HG03066 (cell line): ENCODE data around the gene GPATCH4.
"Not testable (repeated sequence)": the region's sequence is repeated elsewhere in the genome, so short reads cannot be mapped to it uniquely, and the experiment has no call there.

Experiments
- ATAC-seq: cut with Tn5 transposase; IDR thresholded peaks from one replicate; pipeline ENCODE4 v1.9.1; 2021; ENCODE audit warnings: low read depth; ENCODE audit not compliant: unreplicated experiment

Gene GPATCH4

DNA sequence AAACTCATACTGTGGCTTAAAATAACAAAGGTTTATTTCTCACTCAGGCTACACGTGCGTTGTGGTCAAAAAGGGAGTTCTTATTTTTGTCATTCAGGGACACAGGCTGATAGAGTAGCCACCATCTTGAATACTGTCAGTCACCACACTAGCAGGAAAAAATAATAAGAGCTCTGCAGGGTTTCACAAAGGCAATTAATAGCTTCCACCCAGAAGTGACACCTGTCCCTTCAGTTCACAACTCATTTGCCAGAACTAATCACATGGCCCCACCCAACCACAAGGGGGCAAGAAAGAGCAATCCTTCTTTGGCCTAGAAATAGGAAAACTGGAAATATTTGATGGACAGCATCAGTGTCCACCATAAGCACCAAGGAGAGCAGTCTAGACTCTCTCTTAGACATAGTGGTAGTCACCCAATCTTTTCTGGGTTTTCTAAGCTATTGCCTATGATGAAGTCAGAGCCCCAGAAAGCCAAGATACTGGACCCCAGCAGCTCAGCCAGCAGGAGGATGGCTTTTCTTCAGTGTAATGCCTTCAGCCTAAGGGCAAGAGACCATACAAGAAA is 26.1 kb upstream of the GPATCH4 start:
- no peak for ATAC-seq

DNA sequence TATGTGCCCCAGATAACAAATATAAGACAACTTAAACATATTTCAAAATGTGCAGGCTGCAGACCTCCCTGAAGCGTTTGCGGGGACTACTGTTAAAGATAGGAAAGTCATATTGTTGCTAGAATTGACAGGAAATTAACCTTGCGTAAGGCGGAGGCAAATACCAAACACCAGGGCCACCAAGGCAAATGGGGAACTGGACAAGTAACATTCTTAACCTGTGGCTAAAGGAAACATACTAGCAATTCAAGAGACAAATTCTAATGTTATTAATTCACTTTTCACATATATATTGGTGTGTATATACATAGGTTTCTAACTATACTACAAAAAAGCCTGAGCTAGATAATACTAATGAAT is 24.8 kb upstream of the GPATCH4 start:
- ATAC-seq = no peak

DNA sequence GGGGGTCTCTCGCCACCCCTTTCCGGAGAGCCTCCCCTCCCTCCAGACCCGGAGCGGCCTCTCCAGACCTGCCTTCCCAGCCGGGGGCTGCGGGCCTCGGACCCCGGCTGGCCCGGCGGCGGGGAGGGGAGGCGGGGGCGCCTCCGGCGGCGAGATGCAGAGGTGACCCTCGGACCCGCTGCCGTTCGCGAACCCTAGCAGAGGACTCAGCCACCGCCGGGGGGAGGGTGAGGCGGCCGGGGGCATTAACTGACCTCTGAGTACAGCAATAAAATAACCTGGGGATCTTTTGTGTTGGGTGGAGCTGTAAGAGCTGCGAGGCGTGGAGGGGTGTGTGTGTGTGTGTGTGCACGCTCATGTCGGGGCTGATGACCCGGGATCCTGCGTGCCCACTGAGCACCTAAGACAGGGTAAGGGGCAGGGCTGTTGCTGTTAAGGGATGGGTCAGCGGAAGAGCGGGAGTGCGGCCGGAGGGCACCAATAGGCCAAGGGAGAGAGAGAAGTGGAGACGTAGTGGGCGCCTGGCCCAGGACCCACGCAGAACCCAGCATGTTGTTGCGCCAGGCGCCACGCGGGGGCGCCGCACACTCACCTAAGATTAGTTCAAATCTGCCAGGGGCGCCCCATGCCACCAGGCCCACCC is 24.3 kb upstream of the GPATCH4 start:
- no peak for ATAC-seq

DNA sequence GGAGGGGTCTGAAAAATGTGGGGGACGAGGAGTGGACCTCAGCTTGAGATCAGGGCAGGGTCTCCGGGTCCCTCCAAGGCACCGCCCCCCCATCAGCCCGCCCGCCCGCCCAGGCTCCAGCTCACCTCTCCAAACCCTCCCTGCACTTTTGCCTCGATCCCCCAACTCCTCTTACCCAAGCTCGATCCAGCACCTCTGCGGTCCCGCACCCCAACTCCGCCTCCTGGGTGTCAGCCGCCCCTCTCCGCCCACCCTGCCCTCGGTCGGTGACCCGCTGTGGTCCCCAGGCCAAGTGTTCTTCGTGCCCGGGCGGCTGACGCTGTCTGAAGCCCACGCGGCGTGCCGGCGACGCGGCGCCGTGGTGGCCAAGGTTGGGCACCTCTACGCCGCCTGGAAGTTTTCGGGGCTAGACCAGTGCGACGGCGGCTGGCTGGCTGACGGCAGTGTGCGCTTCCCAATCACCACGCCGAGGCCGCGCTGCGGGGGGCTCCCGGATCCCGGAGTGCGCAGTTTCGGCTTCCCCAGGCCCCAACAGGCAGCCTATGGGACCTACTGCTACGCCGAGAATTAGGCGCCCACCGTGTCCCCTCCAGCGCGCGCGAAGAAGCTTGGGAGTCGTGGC is 23.6 kb upstream of the GPATCH4 start:
- ATAC-seq = no peak

DNA sequence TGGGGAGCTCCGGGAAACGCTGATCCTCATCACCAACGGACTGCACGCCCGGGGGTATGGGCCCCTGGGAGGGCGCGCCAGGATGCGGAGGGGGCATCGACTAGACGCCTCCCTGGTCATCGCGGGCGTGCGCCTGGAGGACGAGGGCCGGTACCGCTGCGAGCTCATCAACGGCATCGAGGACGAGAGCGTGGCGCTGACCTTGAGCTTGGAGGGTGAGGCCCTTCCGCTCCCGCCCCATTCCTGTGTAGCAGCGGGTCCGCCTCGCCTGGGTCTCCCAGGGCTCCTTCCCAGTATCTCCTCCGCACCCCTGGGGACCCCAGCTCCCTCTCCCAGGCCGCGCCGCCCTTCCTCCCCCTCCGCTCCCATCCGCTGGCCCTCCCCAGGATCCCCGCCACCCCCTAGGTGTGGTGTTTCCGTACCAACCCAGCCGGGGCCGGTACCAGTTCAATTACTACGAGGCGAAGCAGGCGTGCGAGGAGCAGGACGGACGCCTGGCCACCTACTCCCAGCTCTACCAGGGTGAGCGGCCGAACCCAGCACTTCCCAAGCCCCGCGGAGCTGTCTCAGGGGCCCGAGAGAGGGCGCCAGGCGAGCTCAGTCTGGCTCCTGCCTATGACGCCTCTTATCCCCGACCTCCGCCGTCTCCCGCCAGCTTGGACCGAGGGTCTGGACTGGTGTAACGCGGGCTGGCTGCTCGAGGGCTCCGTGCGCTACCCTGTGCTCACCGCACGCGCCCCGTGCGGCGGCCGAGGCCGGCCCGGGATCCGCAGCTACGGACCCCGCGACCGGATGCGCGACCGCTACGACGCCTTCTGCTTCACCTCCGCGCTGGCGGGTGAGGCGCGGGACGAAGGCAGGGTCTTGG is 22.9 kb upstream of the GPATCH4 start:
- ATAC-seq = no peak

DNA sequence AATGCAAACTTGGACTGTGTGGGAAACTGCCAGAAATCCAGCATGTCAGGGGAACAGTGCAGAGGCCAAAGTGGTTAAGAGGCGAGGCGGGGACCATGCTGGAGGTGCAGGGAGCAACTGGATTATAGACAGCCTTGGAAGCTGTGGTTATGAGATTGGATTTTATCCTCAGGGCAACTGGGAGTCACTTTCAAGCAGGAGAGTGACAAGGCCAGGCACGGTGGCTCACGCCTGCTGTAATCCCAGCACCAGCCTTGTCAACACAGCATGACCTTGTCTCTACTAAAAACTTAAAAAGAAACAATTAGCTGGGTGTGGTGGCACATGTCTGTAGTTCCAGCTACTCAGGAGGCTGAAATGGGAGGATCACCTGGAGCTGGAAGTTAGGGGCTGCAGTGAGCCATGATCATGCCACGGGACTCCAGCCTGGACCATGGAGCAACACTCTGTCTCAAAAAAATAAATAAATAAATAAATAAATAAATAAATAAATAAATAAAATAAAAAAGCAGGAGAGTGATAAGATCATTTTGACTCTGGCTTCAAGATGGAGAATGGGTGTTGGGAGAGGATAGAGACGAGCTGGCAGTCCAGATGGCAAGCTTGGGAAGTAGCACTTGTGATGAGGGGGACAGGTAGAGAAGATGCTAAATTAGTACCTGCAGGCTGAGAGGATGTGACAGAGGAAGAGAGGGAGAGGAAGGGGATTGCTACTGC is 21.5 kb upstream of the GPATCH4 start:
- no peak for ATAC-seq

DNA sequence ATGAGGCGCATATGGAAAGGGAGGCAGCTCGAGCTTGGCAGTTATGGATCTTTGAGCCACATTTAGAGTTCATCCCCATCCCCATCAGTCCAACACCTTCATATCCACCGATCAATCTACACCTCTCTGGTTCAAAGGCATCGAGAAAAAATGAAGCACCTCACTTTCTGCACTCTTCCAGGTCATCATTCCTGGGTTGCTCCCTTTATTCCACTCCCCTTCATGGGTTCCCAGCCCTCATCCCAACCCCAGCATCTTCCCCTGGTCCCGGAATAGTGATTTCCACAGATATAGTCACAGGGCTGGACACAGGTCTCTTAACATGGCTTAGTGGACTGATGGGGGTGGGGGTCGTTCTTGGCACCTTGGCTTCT is 18.3 kb upstream of the GPATCH4 start:
- no peak for ATAC-seq

DNA sequence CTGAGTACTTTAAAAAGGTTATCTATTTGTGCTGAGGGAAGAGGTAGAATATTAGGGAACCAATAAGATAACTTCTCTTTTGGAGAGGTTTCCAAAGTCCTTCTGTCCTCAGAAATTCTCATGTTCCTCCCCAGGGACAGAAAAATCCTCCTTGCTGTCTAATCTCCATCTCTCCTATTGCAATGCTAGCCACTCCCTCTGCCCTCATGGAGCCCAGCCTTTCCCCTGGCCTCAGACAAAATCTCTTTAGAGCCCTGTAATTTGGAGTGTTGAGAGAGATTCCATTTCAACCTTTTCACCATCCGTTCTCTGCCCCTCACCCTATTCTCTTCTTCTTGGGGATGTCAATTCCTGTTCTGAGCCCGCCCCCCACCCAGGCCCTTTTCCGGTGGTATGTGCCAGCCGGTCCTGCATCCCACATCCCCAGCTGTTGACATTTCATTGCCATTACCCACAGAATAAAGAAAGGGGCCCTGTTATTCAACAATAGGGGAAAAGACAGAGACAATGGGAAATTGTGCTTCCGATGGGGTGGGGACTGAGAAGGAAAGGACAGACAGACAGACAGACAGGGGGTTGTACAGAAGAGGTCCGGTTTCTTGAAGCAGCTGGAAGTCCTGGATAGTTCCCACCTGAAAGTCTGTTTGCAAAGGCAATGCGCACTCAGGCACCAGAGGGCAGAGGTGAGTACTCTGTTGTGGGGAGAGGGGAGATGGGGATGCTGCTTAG is 17.7 kb upstream of the GPATCH4 start, which contains the start of gene HAPLN2:
Gene HAPLN2 (plus strand): TSS at position 563 of the 729 bp plus-strand sequence. CDS start 4,076 bp downstream, outside the sequence.
- no peak for ATAC-seq

DNA sequence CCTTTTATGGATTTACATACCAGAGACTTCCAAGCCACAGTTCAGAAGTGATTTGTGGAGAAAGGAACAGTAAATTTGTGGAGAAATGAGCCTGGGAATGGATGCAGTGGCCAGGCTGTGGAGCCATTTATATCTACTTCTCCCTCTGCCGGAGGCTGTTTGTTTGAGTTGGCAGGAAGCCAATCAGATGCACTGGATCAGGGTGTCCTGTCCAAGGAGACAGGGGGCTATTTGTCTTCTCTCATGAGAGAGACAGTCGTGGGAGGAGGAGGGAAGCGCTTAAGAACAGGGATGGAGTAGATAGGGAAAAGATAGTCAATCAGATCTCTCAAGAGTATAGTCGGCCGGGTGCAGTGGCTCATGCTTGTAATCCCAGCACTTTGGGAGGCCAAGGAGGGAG is 15.2 kb upstream of the GPATCH4 start:
- ATAC-seq = no peak

DNA sequence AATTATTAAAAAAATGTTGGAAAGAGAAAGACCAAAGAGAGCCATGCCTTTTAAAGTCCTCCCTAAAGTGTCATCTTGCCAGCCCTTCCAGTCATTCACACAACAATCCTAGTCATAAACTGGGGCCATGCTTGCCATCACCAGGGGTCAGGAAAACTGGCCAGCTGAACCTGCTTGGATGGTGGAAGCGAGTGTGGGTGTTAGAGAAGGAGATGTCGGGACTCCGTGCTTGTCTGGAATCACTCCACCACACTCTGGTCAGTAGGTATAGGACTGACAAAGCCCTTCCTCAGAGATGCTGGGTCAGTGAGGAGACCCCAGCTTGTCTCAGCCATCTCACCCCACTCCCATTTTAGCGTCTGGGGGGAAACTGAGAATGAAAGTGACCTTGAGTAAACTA is 14.7 kb upstream of the GPATCH4 start:
- no peak for ATAC-seq

DNA sequence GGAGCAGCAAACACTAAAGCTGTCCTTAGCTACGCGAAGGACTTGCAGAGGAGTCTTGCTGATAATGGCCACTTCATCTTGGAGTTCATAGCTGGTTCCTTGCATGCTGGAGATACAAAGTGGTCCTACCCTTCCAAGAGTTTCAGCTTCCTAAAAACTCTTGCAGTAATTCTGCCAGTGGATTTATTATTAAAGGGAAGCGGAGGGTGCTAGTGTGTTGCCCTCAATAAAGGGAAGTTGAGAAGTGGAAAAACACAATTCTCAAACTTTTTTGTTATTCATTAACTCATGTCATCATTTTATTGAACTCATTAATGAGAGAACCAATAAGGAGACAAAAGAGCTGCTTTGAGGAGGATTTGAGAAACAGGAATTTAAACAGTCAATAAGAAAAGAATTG is 11.4 kb upstream of the GPATCH4 start:
- no peak for ATAC-seq

DNA sequence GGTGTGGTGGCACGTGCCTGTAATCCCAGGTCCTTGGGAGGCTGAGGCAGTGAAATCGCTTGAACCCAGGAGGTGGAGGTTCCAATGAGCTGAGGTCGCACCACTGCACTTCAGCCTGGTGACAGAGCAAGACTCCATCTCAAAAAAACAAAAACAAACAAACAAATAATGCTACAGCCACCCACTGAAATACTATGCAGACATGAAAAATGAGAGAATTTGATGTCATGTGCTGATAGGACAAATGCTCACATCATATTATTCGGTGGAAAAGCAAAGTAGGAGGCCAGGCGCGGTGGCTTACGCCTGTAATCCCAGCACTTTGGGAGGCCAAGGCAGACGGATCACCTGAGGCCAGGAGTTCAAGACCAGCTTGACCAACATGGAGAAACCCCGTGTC is 8.8 kb upstream of the GPATCH4 start:
- not testable (repeated sequence) for ATAC-seq

DNA sequence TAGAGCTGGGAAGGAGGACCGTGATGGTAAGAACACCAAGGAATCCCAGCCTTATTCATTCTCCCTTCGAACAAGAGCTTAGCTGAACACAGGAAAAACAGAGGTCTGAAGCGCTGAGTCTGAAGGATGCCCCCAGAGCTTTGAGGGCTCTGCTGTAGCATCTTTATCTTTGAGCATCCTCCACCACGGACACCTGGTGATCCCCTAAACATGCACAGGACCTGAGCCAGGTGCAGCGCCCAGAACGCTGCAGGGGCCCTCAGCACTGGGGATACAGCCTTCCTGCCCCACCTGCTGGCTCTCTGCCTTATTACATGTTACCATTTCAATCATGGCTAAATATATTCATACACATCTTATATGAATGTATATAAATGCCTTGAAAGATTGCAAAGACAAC is 7.7 kb upstream of the GPATCH4 start:
- no peak for ATAC-seq

DNA sequence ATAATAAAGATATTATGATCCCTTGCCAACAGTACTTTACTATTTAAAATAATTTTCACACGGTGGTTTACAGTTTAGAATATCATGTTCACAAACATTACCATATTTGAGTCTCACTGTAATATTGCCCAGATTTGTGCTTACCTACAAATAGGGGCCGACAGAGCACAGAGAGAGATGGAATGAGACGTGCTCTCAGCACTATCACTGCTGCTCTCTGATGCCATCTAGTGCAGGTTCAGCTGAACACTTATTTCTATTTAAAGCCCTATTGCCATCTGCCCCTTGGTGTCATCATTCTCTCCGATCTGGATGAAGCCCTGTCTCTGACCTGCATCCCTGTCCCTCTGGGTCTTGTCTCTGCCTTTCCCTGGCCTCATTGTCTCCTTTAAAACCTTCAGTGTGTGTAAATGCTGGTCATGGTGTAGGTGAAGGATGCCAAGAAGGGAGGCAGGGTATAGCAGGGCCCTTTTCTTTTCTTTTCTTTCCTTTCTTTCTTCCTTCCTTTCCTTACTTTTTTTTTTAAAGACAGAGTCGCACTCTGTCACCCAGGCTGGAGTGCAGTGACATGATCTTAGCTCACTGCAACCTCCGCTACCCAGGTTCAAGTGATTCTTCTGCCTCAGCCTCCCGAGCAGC is 6.9 kb upstream of the GPATCH4 start:
- no peak for ATAC-seq

DNA sequence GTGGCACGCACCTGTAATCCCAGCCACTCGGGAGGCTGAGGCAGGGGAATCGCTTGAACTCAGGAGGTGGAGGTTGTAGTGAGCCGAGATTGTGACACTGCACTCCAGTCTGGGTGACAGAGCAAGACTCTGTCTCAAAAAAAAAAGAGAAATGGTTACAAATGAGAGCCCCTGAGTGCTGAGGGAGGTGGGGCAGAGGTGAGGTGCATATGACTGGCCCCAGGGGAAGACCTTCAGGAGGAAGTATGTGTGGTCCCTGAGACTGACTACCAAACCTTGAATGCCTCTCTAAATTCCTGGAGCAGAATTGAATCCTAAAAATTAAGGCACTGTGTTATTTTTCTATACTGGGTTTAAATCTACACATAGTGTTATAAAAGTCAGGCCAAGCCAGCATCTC is 6.1 kb upstream of the GPATCH4 start:
- not testable (repeated sequence) for ATAC-seq

DNA sequence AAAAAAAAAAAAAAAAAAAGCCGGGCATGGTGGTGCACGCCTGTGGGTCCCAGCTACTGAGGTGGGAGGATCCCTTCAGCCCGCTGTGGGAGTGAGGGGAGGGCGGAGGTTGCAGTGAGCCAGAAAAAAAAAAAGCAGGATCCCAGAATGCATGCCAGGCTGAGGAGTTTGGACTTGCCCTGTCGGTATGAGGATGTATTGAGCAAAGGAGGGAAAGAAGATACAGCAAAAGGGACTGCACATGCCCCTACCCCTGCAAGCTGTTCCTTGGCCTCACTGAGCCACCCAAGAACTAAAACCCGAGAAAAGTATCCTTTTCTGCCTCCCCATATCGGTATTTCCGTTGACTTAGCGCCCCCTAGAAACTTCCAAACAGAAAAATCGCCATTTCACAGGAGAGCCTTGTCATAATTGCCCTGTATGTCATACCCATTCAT is 1.3 kb upstream of the GPATCH4 start:
- no peak for ATAC-seq

DNA sequence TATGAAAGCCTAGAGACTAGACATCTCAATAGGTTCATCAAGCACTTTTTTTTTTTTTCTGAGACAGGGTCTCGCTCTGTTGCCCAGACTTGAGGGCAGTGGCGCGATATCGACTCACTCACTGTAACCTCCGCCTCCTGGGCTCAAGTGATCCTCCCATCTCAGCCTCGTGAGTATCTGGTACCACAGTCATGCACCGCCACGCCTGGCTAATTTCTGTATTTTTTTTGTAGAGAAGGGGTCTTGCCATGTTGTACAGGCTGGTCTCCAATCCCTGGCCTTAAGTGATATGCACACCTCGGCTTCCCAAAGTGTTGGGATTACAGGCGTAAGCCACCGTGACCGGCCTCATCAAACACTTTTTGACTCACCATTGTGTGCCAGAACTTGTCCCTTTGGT is 613 bp upstream of the GPATCH4 start:
- ATAC-seq = no peak

DNA sequence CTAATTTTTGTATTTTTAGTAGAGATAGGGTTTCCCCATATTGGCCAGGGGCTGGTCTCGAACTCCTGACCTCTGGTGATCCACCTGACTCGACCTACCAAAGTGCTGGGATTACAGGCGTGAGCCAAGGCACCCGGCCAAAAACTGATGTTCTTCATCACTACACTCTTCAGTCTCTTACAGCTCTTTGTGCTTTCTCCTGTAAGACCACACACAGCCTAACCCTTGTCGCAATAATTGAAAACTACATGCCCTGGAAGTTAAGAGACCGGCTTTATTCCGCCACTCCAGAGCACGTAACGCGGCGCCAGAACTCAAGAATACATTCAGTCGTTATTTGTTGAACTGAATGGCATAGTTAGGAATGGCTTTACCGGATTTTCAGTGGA is 552 bp downstream of the GPATCH4 start:
- no peak for ATAC-seq

DNA sequence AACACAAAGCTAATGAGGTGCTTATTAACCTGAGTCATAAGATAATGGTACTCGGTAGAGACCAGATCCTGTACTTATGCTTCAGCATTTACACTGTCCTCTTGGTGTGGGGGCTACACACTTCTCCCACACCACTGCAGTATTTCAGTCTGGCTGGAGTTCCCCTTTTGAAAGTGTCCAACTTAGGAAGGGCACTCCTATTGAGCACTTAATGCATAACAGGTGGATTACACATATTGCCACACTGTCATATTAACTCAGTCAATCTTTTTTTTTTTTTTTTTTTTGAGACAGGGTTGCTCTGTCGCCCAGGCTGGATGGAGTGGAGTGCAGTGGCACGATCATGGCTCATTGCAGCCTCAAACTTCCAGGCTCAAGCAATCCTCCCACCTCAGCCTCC is 1.5 kb downstream of the GPATCH4 start:
- no peak for ATAC-seq
